ENCODE results near the gene MYH9.

- TF ChIP-seq TAF1 (IDR thresholded peaks at IDR 0.05; ENCODE audit: low read depth) (no peak), EP300 (conservative IDR thresholded peaks at IDR 0.05; ENCODE audit: poor library complexity, severe bottlenecking) (no peak), EZH2 (IDR thresholded peaks at IDR 0.05; ENCODE audit: borderline replicate concordance, insufficient read depth, low read length, poor library complexity, severe bottlenecking) (no peak), CTCF (IDR thresholded peaks at IDR 0.05; ENCODE audit: poor library complexity, severe bottlenecking) (no peak), POLR2AphosphoS5 (IDR thresholded peaks at IDR 0.05) (no peak), RAD21 (conservative IDR thresholded peaks at IDR 0.05) (no peak), SMC3 (conservative IDR thresholded peaks at IDR 0.05; ENCODE audit: poor library complexity) (no peak), MXI1 (conservative IDR thresholded peaks at IDR 0.05; ENCODE audit: poor library complexity, severe bottlenecking) (no peak)
- TF ChIP-seq, protein P1, sequence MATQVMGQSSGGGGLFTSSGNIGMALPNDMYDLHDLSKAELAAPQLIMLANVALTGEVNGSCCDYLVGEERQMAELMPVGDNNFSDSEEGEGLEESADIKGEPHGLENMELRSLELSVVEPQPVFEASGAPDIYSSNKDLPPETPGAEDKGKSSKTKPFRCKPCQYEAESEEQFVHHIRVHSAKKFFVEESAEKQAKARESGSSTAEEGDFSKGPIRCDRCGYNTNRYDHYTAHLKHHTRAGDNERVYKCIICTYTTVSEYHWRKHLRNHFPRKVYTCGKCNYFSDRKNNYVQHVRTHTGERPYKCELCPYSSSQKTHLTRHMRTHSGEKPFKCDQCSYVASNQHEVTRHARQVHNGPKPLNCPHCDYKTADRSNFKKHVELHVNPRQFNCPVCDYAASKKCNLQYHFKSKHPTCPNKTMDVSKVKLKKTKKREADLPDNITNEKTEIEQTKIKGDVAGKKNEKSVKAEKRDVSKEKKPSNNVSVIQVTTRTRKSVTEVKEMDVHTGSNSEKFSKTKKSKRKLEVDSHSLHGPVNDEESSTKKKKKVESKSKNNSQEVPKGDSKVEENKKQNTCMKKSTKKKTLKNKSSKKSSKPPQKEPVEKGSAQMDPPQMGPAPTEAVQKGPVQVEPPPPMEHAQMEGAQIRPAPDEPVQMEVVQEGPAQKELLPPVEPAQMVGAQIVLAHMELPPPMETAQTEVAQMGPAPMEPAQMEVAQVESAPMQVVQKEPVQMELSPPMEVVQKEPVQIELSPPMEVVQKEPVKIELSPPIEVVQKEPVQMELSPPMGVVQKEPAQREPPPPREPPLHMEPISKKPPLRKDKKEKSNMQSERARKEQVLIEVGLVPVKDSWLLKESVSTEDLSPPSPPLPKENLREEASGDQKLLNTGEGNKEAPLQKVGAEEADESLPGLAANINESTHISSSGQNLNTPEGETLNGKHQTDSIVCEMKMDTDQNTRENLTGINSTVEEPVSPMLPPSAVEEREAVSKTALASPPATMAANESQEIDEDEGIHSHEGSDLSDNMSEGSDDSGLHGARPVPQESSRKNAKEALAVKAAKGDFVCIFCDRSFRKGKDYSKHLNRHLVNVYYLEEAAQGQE (IDR thresholded peaks at IDR 0.05; ENCODE audit: borderline replicate concordance) = no peak
These were observed 138.6 kb downstream of the MYH9 start for GRCh38 chr22:36249160-36249559.
